IMR-90 (cell line): Measurements from ENCODE around the gene ZNF827. TPM values are rescaled to one million over a fixed set of nuclear protein-coding genes. Genes with fewer than 3 reads are reported as not detected.

Experiments used
- ATAC-seq: fragments of 200-7000 bp; cut with Tn5 transposase; 2 replicates; pipeline ENCODE4 v1.9.1; 2020; ENCODE audit warnings: low read depth, mild to moderate bottlenecking, moderate library complexity
- BruUV-seq: library from RNA; stranded (reverse); fragments of 400-500 nt; replicated peaks from 2 replicates; lab custom pipeline; 2021; lab: Mats Ljungman, UMichigan
- CTCF ChIA-PET: fragments of 300-600 bp; formaldehyde crosslinking; extraction: SDS; loops from one replicate; lab custom pipeline; 2021; ENCODE audit warnings: antibody characterized with exemption; lab: Yijun Ruan, JAX
- POLR2A ChIA-PET: fragments of 300-600 bp; sonication (Branson Sonifier 250); formaldehyde crosslinking; loops from one replicate; lab custom pipeline; 2022; ENCODE audit warnings: antibody characterized with exemption; ENCODE audit not compliant: unreplicated experiment; lab: Charles Lee
- DNase-seq: peaks from one replicate; pipeline ENCODE4 v3.0.0; 2013
- H2AFZ ChIP-seq: replicated peaks from 2 replicates; pipeline ENCODE3; 2013; ENCODE audit warnings: low read length, mild to moderate bottlenecking; ENCODE audit not compliant: poor library complexity
- H2AK5ac ChIP-seq: 2 replicates; pipeline ENCODE4 v1.6.1; 2013; ENCODE audit warnings: low read depth, low read length, inconsistent platforms
- H2AK9ac ChIP-seq: replicated peaks from 2 replicates; pipeline ENCODE3; 2013; ENCODE audit warnings: mild to moderate bottlenecking, low read depth, low read length, moderate library complexity; ENCODE audit not compliant: poor library complexity
- H2BK120ac ChIP-seq: 2 replicates; pipeline ENCODE4 v1.6.1; 2013; ENCODE audit warnings: low read depth, low read length, inconsistent platforms
- H2BK15ac ChIP-seq: 3 replicates; pipeline ENCODE4 v1.6.1; 2013; ENCODE audit warnings: low read depth, low read length, inconsistent platforms
- H2BK20ac ChIP-seq: 2 replicates; pipeline ENCODE4 v1.6.1; 2013; ENCODE audit warnings: low read depth, mild to moderate bottlenecking, inconsistent platforms, low read length, moderate library complexity
- H2BK5ac ChIP-seq: 2 replicates; pipeline ENCODE4 v1.6.1; 2013; ENCODE audit warnings: mild to moderate bottlenecking, low read depth, low read length, inconsistent platforms; ENCODE audit not compliant: poor library complexity, severe bottlenecking
- H3K14ac ChIP-seq: replicated peaks from 2 replicates; pipeline ENCODE4 v1.6.1; 2013; ENCODE audit warnings: low read depth, low read length, inconsistent platforms
- H3K18ac ChIP-seq: 2 replicates; pipeline ENCODE4 v1.6.1; 2013; ENCODE audit warnings: low read depth, low read length, control low read depth
- H3K23ac ChIP-seq: 2 replicates; pipeline ENCODE4 v1.6.1; 2013; ENCODE audit warnings: low read depth, low read length, inconsistent platforms
- H3K27ac ChIP-seq: 2 replicates; pipeline ENCODE4 v1.5.1; 2013; ENCODE audit warnings: mild to moderate bottlenecking, control low read depth, low read length; ENCODE audit not compliant: insufficient read depth
- H3K27me3 ChIP-seq: 2 replicates; pipeline ENCODE4 v1.6.1; 2013; ENCODE audit warnings: low read length; ENCODE audit not compliant: control insufficient read depth, insufficient read depth
- H3K36me3 ChIP-seq: 2 replicates; pipeline ENCODE4 v1.6.1; 2013; ENCODE audit warnings: low read length, mixed read lengths; ENCODE audit not compliant: control insufficient read depth, insufficient read depth
- H3K4ac ChIP-seq: 2 replicates; pipeline ENCODE4 v1.6.1; 2013; ENCODE audit warnings: low read depth, low read length, inconsistent platforms
- H3K4me1 ChIP-seq: 2 replicates; pipeline ENCODE4 v1.6.1; 2013; ENCODE audit warnings: low read length, mixed read lengths; ENCODE audit not compliant: control insufficient read depth, insufficient read depth
- H3K4me2 ChIP-seq: 2 replicates; pipeline ENCODE4 v1.6.1; 2013; ENCODE audit warnings: low read depth, mild to moderate bottlenecking, control low read depth, low read length, moderate library complexity
- H3K4me3 ChIP-seq: 2 replicates; pipeline ENCODE4 v1.5.1; 2013; ENCODE audit warnings: low read depth, mild to moderate bottlenecking, control low read depth, low read length, moderate library complexity; ENCODE audit not compliant: insufficient read depth
- H3K56ac ChIP-seq: 2 replicates; pipeline ENCODE4 v1.6.1; 2013; ENCODE audit warnings: low read length, inconsistent platforms; ENCODE audit not compliant: insufficient read depth; ENCODE audit errors: extremely low read depth
- H3K79me1 ChIP-seq, 2 experiments: 2 replicates each; pipeline ENCODE4 v1.6.1; 2013; ENCODE audit warnings: low read length in 2 of 2, inconsistent platforms in 1 of 2, low read depth in 1 of 2
- H3K9ac ChIP-seq: 2 replicates; pipeline ENCODE4 v1.6.1; 2013; ENCODE audit warnings: low read depth, low read length, control low read depth
- H3K9me1 ChIP-seq: 2 replicates; pipeline ENCODE4 v1.6.1; 2013; ENCODE audit warnings: low read length, inconsistent platforms; ENCODE audit not compliant: insufficient read depth
- H3K9me3 ChIP-seq: 2 replicates; pipeline ENCODE4 v1.6.1; 2013; ENCODE audit warnings: low read length; ENCODE audit not compliant: control insufficient read depth, insufficient read depth
- H4K20me1 ChIP-seq: 2 replicates; pipeline ENCODE4 v1.6.1; 2013; ENCODE audit warnings: low read length, inconsistent platforms; ENCODE audit not compliant: insufficient read depth
- H4K5ac ChIP-seq: 2 replicates; pipeline ENCODE4 v1.6.1; 2013; ENCODE audit warnings: mild to moderate bottlenecking, low read depth, low read length, control low read depth
- H4K8ac ChIP-seq, 2 experiments: 2 replicates each; pipeline ENCODE4 v1.6.1; 2013; ENCODE audit warnings: low read depth in 2 of 2, low read length in 2 of 2, control low read depth in 1 of 2, inconsistent platforms in 1 of 2
- H4K91ac ChIP-seq: 2 replicates; pipeline ENCODE4 v1.6.1; 2013; ENCODE audit warnings: low read depth, low read length, inconsistent platforms; ENCODE audit not compliant: insufficient read depth
- CEBPB ChIP-seq: IDR thresholded peaks from 2 replicates; pipeline ENCODE4 v1.6.1; 2012; ENCODE audit warnings: low read depth, low read length, improper control_type of control experiment
- CHD1 ChIP-seq: IDR thresholded peaks from 2 replicates; pipeline ENCODE4 v1.6.1; 2012; ENCODE audit warnings: low read depth, low read length, improper control_type of control experiment
- CTCF ChIP-seq: conservative IDR thresholded peaks from 2 replicates; pipeline ENCODE4 v1.5.1; 2012; ENCODE audit warnings: mild to moderate bottlenecking, low read depth, low read length, improper control_type of control experiment
- FOS ChIP-seq: fragments of 150-350 bp; IDR thresholded peaks from 2 replicates; pipeline ENCODE4 v1.6.1; 2016; ENCODE audit warnings: low read depth, low read length
- MAFK ChIP-seq: IDR thresholded peaks from 2 replicates; pipeline ENCODE4 v1.6.1; 2012; ENCODE audit warnings: low read depth, low read length, improper control_type of control experiment
- MAZ ChIP-seq: IDR thresholded peaks from 2 replicates; pipeline ENCODE4 v1.6.1; 2012; ENCODE audit warnings: low read depth, mild to moderate bottlenecking, low read length, improper control_type of control experiment, moderate library complexity, borderline replicate concordance
- MXI1 ChIP-seq: IDR thresholded peaks from 2 replicates; pipeline ENCODE4 v1.6.1; 2012; ENCODE audit warnings: low read depth, mild to moderate bottlenecking, low read length, moderate library complexity, borderline replicate concordance
- NFE2L2 ChIP-seq: fragments of 150-350 bp; IDR thresholded peaks from 2 replicates; pipeline ENCODE4 v1.6.1; 2016; ENCODE audit warnings: low read depth, mild to moderate bottlenecking, low read length
- POLR2A ChIP-seq: IDR thresholded peaks from 2 replicates; pipeline ENCODE4 v1.6.1; 2012; ENCODE audit warnings: mild to moderate bottlenecking, low read depth, low read length
- RAD21 ChIP-seq: IDR thresholded peaks from 2 replicates; pipeline ENCODE4 v1.6.1; 2012; ENCODE audit warnings: low read length, improper control_type of control experiment
- RFX5 ChIP-seq: IDR thresholded peaks from 2 replicates; pipeline ENCODE4 v1.8.0; 2012; ENCODE audit warnings: low read depth, mild to moderate bottlenecking, low read length, moderate library complexity
- SMC3 ChIP-seq: fragments of 150-350 bp; IDR thresholded peaks from 2 replicates; pipeline ENCODE4 v1.6.1; 2016; ENCODE audit warnings: low read depth, mild to moderate bottlenecking, antibody characterized with exemption, low read length, moderate library complexity
- USF2 ChIP-seq: fragments of 150-350 bp; IDR thresholded peaks from 2 replicates; pipeline ENCODE4 v1.6.1; 2017; ENCODE audit warnings: mild to moderate bottlenecking, antibody characterized with exemption, low read length, low read depth
- WGBS, 2 experiments: methylation state at CpG; one replicate each; pipeline versions ENCODE4 v1.1.5 to v1.1.7; 2013; ENCODE audit warnings: missing lambda C conversion rate in 2 of 2; ENCODE audit not compliant: insufficient read length in 1 of 2; ENCODE audit errors: extremely low coverage in 2 of 2; 5-methylcytosine and 5-hydroxymethylcytosine counted together
- dilution Hi-C: fragments of 300-500 bp; cut with HindIII; formaldehyde crosslinking; loops from one replicate; pipeline ENCODE4 v1.14.3; 2018; ENCODE audit warnings: low sequenced_read_pairs; ENCODE audit not compliant: unreplicated experiment
- in situ Hi-C: fragments of 300-500 bp; cut with MboI; formaldehyde crosslinking; loops from 3 replicates; pipeline ENCODE4 v1.14.3; 2019; ENCODE audit warnings: low sequenced_read_pairs, inconsistent platforms, mixed read lengths
- intact Hi-C: fragments of 100-400 bp; cut with micrococcal nuclease; formaldehyde crosslinking; loops from 2 replicates; pipeline ENCODE4 v1.10.0; 2022
- polyA plus RNA-seq, 3 experiments: library from polyadenylated mRNA; depleted of rRNA; stranded (reverse); fragments of >200 nt; gene quantifications; 2 replicates each; pipeline ENCODE4 v1.2.3, GENCODE V29; 2012; ENCODE audit warnings: low replicate concordance in 1 of 3
- total RNA-seq: library from RNA; depleted of rRNA; stranded (reverse); fragments of >200 nt; gene quantifications from 2 replicates; pipeline ENCODE4 v1.2.3, GENCODE V29; 2012
- TF ChIP-seq, protein P1 (sequence below): fragments of 150-350 bp; IDR thresholded peaks from 2 replicates; pipeline ENCODE4 v1.6.1; 2016; ENCODE audit warnings: low read depth, mild to moderate bottlenecking, low read length, moderate library complexity, borderline replicate concordance

Gene ZNF827
- total and polyA plus RNA-seq, 2 of the 4 experiments (the other 2 are of a cell fraction) = 6.6 to 31.7 TPM

- WGBS, 2 experiments = 87% methylated on average over 9 of the region's 12 CpGs; no CpG with 5 or more reads in 1 of the 2 experiments
- Histone ChIP-seq H4K91ac (no peak overlapping the region), H3K79me1 (peaks cover 37 to 58% of the 10 kb centered on the region in 2 experiments), H3K9ac (no peak overlapping the region), H3K27me3 (no peaks in the 10 kb centered on the region), H3K23ac (no peak overlapping the region), H3K9me3 (no peaks in the 10 kb centered on the region), H4K8ac (no peak overlapping the region), H4K5ac (no peak overlapping the region), H2BK5ac (no peak overlapping the region), H3K36me3 (no peaks in the 10 kb centered on the region), H3K56ac (no peak overlapping the region), H2AFZ (no peak overlapping the region), H2BK15ac (no peak overlapping the region), H3K14ac (no peak overlapping the region), H3K4me3 (no peak overlapping the region), H2BK20ac (no peak overlapping the region), H3K18ac (no peak overlapping the region), H3K4me2 (no peak overlapping the region), H2BK120ac (no peak overlapping the region), H3K9me1 (peaks cover 10% of the 10 kb centered on the region), H2AK5ac (no peak overlapping the region), H2AK9ac (no peak overlapping the region), H3K4me1 (peaks cover 12% of the 10 kb centered on the region), H4K20me1 (peaks cover 19% of the 10 kb centered on the region), H3K27ac (no peak overlapping the region), H3K4ac (no peak overlapping the region)
- ChIA-PET CTCF (no interaction called here), POLR2A (no interaction called here)
- in situ Hi-C loops (no loop called here), dilution Hi-C loops (no loop called here), intact Hi-C loops (no loop called here)
- TF ChIP-seq RFX5 (no peak), CTCF (no peak), CEBPB (no peak), POLR2A (no peak), MAZ (no peak), FOS (no peak), RAD21 (no peak), SMC3 (no peak), CHD1 (no peak), MXI1 (no peak), MAFK (no peak), NFE2L2 (no peak), USF2 (no peak)
- TF ChIP-seq, protein P1, sequence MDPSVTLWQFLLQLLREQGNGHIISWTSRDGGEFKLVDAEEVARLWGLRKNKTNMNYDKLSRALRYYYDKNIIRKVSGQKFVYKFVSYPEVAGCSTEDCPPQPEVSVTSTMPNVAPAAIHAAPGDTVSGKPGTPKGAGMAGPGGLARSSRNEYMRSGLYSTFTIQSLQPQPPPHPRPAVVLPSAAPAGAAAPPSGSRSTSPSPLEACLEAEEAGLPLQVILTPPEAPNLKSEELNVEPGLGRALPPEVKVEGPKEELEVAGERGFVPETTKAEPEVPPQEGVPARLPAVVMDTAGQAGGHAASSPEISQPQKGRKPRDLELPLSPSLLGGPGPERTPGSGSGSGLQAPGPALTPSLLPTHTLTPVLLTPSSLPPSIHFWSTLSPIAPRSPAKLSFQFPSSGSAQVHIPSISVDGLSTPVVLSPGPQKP = no peak
- ATAC-seq = no peak
- BruUV-seq = no TSS peak
- no peak for DNase-seq
Measured at GRCh38 chr4:145909773-145910172, 28.9 kb downstream of the ZNF827 start.
